Pulmonary artery endothelial cell (primary cell): ENCODE data around the gene CACNA2D3. TPM values are rescaled to one million over a fixed set of nuclear protein-coding genes. Genes with fewer than 3 reads are reported as not detected.

Source experiments
- DNase-seq: peaks from one replicate; pipeline ENCODE4 v3.0.0-alpha.2; 2011; ENCODE audit warnings: low read depth, low spot score
- total RNA-seq: library from RNA; depleted of rRNA; stranded (reverse); fragments of >200 nt; gene quantifications from 2 replicates; pipeline ENCODE4 v1.2.3, GENCODE V29; 2014

CACNA2D3 gene
- total RNA-seq, 1 donor from 2014 or later = not detected

DNA sequence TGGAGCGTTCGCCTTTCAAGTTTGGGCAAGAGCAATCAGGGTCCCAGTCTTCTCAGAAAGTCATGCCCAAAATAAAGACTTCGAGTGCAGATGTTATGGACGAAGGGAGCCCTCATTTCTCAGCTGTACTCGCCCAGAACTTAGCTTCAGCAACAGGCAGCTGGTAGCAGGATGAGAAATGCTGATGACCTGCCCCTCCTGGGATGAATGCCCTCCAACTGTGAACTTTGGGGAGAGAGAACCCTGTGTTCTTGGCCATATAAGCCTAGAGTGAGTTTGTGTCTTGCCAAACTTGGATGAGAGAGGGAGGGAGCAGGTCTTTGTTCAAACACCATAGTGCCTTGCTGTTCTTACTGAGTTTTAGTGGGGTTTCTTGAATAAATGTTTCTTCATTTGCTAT, 405.2 kb downstream of the CACNA2D3 start:
- DNase-seq = no peak

- DNase-seq = no peak
Observed at GRCh38 chr3:54527953-54528352, 405.6 kb downstream of the CACNA2D3 start.

DNA sequence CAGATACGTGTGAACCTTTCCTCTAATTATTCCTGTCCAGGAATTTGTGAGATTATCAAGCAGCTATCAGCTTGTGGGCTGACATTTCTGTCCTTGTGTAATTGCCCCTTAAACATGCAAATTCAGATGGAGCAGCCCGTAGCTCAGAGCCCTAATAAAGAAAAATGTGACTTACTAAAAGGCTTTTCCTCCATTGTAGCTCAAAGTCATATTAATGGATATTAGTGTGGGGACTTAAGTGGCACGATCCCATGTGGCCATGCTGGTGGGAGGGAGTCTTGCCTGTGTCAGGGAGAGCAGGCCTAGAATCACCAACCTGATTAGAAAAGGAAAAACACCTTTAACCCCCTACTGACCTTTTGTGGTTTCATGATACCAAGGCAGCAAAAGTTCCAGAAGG, 406.3 kb downstream of the CACNA2D3 start:
- DNase-seq = no peak

DNA sequence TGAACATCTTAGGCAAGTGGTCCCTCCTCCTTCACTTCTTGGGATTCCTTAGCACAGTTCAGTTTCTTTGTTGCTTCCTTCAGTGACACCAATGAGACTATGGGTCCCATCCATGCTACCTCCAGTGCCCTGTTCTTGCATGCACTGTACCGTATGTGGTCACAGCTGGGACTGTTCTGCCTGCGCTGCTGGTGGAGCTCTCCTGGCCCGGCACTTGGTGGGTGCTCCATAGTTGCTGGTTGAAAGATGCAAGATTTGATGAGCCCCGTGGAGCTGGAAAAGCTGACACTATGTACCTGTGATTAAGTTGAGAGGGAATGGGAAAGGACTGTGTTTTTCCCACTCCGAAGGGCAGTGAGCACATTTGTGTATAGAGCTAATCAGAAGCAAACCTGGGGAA, 407.7 kb downstream of the CACNA2D3 start:
- no peak for DNase-seq

- no peak for DNase-seq
Observed at GRCh38 chr3:54530944-54531343, 408.6 kb downstream of the CACNA2D3 start.

- no peak for DNase-seq
Observed at GRCh38 chr3:54531741-54532140, 409.4 kb downstream of the CACNA2D3 start.

DNA sequence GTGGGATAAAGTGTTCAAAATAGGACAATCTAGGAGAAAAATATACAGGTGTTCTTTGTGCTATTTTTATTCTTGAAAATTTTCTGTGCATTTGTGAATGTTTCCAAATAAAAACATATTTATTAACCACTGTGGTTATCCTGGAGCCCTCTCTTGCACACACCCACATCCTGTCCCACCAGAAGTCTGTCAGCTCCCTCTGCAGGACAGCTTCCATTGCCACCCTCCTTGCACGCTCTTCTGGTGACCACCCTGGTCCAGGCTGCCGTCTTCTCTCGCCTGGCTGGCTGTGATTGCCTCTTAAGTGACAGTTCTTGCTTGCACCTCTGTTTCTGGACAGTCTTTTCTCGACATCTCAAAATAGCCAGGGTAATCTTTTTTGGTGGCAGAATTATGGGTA, 411.5 kb downstream of the CACNA2D3 start:
- no peak for DNase-seq

- DNase-seq = no peak
Observed at GRCh38 chr3:54535619-54536018, 413.3 kb downstream of the CACNA2D3 start.

DNA sequence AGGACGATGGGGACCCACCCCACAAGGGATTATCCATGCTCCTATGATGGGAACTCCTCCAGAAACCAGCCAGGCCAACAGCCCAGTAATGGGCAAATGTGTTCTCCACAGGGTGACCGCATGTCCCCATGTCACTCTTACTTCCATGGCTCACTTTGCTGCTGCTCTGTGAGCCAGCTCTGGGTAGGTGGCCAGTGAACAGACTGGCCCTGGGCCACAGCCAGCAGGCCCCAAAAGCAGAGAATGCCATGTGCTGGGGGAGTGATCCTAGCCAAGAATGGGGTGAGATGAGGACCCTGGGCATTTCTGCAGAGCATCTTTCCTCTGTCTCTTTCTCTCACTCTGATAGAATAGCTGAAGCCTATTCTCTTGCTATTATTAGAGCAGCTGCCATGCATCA, 414.1 kb downstream of the CACNA2D3 start:
- DNase-seq = no peak

GRCh38 chr3:54537506-54537905, 415.2 kb downstream of the CACNA2D3 start:
- no peak for DNase-seq

- DNase-seq = no peak
Observed at GRCh38 chr3:54538346-54538745, 416.0 kb downstream of the CACNA2D3 start.

- DNase-seq = no peak
Observed at GRCh38 chr3:54541369-54541768, 419.0 kb downstream of the CACNA2D3 start.

DNA sequence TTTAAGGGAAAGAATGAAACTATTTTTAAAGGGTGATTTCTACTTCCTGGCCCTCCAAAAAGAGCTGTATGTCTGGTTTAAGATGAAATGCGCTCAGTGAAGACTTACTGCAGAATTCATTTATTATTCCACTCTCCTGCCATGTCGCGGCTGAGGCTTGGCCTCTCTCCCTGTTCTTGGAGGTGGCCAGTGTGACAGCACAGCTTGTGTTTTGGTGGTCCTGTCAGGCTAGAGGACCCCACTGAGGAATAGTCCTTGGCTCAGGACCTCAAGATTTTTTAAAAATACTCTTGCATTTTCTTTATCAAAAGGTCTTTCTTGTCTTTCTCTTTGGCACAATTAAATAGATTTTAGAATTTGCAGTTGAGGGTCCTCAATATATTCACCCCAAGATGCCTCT, 421.1 kb downstream of the CACNA2D3 start:
- no peak for DNase-seq

GRCh38 chr3:54547051-54547450, 424.7 kb downstream of the CACNA2D3 start:
- DNase-seq = no peak

DNA sequence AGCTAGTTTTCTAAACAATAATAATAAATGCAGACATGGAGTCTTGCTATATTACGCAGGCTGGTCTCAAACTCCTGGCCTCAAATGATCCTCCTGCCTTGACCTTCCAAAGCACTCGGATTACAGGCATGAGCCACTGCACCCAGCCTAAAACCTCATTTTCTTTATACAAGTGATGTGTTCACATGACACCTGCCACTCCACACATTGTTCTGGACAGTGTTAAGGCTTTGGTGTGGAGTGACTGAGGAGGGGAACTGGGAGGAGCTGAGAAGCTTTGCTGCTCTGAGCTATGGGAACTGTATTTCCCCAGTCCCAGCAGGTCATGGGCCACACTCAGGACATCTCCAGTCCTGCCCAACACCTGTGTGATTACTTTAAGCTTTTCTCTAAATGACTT, 425.5 kb downstream of the CACNA2D3 start:
- DNase-seq = no peak

DNA sequence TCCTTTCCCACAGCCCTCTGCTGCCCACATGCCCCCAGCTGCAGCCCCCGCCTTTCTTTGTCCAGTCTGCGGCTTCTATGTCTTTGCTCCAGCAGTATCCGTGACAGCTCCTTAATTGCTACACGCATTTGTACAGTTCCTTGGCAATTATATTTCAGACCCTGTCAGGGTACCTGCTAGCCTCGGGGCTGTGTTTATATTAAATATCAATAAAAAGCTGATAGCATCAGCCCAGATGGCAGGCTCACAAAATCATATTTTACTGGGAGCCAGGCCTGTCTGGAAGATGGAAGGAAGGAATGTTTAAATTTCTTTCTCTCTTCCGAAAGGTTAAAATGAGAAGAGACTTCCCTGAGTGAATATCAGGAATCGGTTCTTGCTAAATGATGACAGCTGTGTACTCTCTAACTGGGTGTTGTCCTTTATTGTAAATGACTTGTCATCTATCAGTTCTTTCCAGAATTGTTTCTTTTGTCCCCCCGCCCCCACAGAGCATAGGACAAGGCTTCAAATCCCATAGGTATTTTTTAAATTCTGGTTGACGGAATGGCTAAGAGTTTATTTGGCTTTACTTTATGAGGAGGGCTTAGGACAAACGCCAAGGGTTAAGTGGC, 427.4 kb downstream of the CACNA2D3 start:
- DNase-seq = no peak

DNA sequence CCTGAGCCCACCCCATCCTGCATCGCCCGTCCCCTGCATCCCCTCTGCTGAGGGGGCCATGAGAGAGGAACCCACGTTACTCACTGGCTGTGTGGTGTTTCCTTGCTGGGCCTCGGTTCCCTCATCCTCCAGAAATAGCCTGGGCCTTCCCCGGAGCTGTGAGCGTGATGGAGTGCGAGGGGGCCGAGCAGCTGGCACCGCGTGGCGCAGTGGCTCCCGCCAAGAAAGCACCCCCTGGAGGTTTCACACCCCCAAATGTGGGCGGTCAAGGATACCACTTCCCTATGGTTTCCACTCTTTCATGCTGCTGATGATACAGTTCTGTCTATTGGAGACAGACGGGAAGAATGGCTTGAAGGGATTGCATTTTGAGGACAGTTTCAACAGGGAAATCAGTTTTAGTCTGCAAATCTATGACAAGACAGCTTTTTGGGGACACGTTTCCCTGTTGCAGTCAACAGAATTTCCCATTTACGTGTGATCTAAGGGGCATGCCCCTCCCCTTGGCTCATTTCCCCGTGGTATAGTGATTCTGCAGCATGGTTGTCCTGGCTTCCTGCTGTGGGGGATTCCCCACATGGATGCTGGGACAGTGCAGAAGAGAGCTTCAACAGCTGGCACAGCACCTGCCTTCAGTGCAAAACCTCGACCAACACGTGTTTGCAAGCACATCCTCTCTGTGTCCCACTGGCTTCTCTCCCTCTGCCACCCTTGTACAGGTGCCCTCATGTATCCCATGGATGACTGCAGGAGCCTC, 428.0 kb downstream of the CACNA2D3 start:
- DNase-seq = no peak

DNA sequence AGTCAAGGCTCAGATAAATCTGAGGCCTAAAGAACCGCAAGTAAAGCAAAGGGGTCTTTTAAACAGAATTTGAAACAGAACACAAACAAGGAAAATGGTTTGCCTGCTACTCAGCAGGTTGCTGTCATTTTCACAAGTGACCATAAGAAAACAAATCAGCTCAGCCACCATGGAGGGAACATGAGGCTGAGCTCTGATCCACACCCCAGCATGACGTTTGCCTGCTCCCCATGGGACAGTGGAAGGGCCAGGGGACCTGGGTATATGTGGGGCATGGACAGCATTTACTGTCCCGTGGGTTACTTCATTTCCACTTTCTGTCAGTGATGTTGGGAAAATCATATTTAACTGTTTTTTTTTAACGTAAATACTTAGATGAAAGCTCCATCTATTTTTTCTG, 434.3 kb downstream of the CACNA2D3 start:
- DNase-seq = no peak

GRCh38 chr3:54557538-54558428, 435.4 kb downstream of the CACNA2D3 start:
- DNase-seq = no peak

DNA sequence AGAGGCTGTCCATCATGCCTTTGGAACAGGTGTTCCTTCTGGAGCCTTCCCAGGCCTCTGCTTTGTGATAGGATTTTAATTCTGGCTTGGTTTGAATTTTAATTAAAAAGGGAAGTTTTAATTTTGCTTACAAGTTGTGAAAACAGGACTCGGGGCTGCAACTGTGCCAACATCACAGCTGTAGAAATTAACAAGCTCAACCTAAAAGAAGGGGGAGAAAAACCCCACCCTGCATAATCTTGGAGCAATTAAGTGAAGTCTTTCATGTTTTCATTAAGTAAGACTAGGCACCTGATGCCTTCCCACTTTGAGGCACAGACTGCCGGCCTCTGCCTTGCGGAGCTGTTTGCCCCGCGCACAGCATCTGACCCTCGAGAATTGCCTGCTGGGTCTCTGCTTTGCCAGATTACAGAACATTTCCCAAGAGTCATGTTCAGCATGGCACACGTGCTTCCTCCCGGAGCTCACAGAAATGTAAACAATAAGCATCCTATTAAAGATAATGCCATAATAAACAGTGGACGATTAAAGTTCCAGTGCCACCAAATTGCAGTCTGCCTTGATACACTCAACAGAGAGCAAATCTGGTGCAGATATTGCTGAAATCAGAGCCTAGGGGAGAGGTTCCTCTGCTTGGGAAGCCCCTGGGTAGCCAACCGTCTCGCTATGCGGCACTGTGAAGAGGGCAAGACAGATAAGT, 441.3 kb downstream of the CACNA2D3 start:
- no peak for DNase-seq

- DNase-seq = no peak
Observed at GRCh38 chr3:54564374-54564925, 442.1 kb downstream of the CACNA2D3 start.
